NCI-H345 treated with DMSO at 0.1 percent for 48 hours (cell line): ENCODE data around the gene BRCC3.
"Not testable (repeated sequence)": the region's sequence is repeated elsewhere in the genome, so short reads cannot be mapped to it uniquely, and the experiment has no call there.

Experiments used
- DNase-seq: peaks from one replicate; lab custom pipeline; 2025; ENCODE audit not compliant: unreplicated experiment; lab: John Stamatoyannopoulos, UW

The BRCC3 gene

DNA sequence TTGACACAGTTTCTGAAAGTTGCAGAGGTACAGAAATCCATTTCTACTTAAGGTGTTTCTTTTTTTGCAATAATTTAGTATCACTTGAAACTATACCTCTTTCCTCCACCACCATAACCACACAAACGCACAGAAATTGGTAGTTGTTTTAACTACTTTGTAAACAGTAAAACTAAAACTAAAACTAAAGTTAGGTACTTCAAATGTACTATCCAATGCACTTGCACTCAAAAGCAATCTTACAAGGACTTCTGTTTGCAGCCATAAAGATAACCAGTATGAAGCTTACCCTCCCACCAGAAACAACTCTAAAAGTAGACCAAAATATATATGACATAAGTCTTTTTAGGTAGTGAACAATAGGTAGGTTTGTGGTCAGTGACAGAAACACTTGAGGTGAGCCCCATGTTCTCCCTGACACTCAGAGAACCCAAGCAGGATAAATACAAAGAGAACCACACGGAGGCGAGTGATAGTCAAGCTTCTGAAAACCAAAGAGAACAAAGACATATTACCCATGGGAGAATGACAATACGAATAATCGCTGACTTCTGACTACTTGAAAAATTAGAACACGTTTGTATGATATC, 72.7 kb downstream of the BRCC3 start:
- DNase-seq = no peak

DNA sequence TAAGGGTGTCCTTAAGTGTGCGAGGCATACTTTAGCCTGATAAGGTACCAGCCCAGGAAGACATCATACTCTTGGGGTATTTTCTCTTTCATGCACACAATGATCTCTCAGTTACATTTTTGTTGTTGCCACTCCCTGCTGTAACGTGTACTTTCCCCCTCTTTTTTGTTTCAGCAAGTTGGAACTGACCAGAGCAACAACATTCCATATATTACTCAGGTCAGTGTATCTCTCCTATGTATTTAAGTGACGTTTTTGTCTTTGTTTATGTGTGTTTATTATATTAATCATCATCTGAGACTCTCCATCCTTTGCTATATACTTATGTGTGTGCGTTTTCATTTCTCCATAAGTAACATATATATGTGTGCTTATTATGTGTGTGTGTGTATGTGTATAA, 73.6 kb downstream of the BRCC3 start:
- no peak for DNase-seq

DNA sequence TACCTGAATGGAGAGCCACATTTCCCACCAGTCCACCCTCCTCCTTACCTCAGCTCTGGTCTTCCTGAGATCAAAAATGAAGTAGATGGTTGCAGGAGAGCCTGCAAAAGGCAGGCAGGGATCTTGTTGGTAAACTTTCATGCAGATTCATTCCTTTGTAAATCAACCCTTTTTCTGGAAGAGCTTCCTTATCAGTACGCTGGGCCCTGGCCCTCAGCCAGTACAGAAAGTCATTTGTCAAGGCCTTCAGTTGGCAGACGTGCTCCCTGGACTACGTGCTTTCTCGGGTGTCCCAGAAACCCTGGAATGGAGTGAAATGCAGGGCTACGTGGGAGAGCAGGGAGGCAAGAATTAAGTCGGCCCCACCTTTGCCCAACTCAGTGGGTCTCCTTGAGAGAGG, 76.3 kb downstream of the BRCC3 start:
- DNase-seq = not testable (repeated sequence)

DNA sequence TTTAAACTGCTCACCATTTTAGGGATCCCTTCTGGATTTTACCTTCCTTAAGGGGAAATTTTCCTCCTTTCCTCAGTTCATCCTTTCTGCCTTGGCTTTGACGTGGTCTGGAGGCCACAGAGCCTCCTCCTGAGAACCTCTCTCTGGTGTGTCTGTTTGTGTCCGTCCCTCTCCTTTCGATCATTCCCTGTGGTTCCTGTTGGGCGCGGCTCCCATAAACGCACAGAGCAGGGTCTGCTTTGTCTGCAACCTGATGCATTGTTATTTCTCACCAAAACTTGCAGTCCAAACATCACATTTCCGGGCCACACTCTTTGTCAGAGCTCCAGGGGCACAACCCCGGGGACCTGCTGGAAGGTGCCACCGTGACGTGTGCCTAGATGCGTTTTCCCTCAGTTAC, 76.9 kb downstream of the BRCC3 start:
- DNase-seq = not testable (repeated sequence)

DNA sequence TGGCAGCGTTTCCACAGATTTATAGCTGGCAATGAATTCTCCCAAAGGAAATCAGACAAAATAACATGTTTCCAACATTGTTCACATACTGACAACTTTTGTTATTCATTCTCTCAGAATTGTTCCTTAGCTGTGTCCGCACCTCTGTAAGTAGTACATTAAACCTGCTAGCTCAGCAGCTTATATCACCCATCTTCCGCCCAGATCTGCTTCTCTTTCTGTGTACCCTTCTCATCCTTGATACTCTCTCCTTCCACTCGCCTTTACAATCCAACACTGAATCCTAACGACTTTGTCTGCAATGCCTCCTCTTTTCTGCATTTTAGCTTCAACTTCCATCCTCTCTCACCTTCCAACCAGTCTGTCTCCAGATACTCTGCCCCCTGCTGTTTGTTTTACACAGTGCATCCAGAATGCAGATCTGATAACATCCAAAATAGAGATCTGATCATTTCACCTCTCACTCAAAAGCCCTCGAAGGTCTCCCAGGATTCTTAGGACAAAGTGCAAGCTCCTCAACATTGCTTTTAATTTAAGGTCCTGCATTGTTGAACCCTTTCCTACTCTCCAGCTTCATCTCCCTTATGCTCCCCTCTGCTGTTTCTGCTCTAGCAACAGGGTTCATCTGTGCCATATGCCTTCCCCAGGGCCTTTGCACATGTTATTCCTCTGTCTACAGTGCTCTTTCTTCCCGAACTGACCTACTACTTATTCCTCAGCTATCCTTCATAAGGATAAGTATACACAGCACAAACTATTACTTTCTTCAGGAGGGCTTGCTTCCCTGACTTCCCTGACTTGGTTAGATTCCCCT, 77.6 kb downstream of the BRCC3 start:
- DNase-seq = no peak

DNA sequence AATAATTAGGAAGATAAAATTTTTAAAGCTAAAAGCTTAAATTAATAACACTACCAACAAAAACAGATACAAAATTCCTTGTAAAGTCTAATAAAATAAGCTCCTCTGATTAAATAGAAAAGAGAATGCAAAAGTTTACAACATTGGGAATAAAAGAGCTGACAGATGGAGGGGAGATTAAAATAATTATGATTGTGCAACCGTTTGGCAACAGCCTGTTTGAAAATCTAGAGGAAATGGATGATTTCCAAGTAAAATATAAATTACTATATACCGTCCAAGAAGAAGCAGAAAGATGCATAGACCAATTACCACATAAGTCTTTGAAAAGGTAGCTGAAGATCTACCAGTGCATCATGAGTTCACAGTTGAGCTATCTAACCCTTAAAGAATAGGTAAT, 98.6 kb downstream of the BRCC3 start:
- DNase-seq = no peak
